ENCODE results near the gene TMEM59. TPM values are rescaled to one million over a fixed set of nuclear protein-coding genes. Genes with fewer than 3 reads are reported as not detected.
"Not testable (repeated sequence)": the region's sequence is repeated elsewhere in the genome, so short reads cannot be mapped to it uniquely, and the experiment has no call there.

Gene TMEM59
- total RNA-seq, 1 experiment from 2014 or later = 239 TPM

GRCh38 chr1:54004481-54005049, 48.4 kb downstream of the TMEM59 start:
- intact Hi-C loops (cut with micrococcal nuclease; ENCODE audit: unreplicated experiment) = no loop called here
- no TSS peak for BruUV-seq (replicated peaks)
- no peak overlapping the region for H3K4me3 ChIP-seq
- H3F3A ChIP-seq (ENCODE audit: insufficient read depth, low read depth) = no peaks in the 10 kb centered on the region
- no peaks in the 10 kb centered on the region for H3K27me3 ChIP-seq (ENCODE audit: insufficient read depth, low read depth)
- H3K36me3 ChIP-seq (ENCODE audit: low read depth) = no peaks in the 10 kb centered on the region
- H4K20me1 ChIP-seq (ENCODE audit: insufficient read depth) = no peaks in the 10 kb centered on the region
- H3K79me2 ChIP-seq (ENCODE audit: low read depth) = no peaks in the 10 kb centered on the region
- no peak overlapping the region for H2AFZ ChIP-seq
- CTCF ChIA-PET = no interaction called here
- no peak for DNase-seq
- no peaks in the 10 kb centered on the region for H3K9me2 ChIP-seq (ENCODE audit: insufficient read depth)
- no peaks in the 10 kb centered on the region for H3K4me1 ChIP-seq (replicated peaks; ENCODE audit: insufficient read depth)
- H3K4me2 ChIP-seq = no peak overlapping the region
- no peak for TF ChIP-seq EZH2 (IDR thresholded peaks at IDR 0.05; ENCODE audit: low read depth)
- H3K27ac ChIP-seq = no peak overlapping the region
- POLR2A ChIA-PET (ENCODE audit: unreplicated experiment) = no interaction called here
- H3K9me3 ChIP-seq (ENCODE audit: insufficient read depth, low read depth) = no peaks in the 10 kb centered on the region

- intact Hi-C loops (cut with micrococcal nuclease; ENCODE audit: unreplicated experiment); DNase-seq; H3K9me2 ChIP-seq (ENCODE audit: insufficient read depth); CTCF ChIA-PET; POLR2A ChIA-PET (ENCODE audit: unreplicated experiment); BruUV-seq (replicated peaks); H3K4me3 ChIP-seq; H3F3A ChIP-seq (ENCODE audit: insufficient read depth, low read depth); H4K20me1 ChIP-seq (ENCODE audit: insufficient read depth); H3K36me3 ChIP-seq (ENCODE audit: low read depth); H3K4me2 ChIP-seq; H3K27me3 ChIP-seq (ENCODE audit: insufficient read depth, low read depth); H3K4me1 ChIP-seq (replicated peaks; ENCODE audit: insufficient read depth); H3K79me2 ChIP-seq (ENCODE audit: low read depth); H3K27ac ChIP-seq; H3K9me3 ChIP-seq (ENCODE audit: insufficient read depth, low read depth); H2AFZ ChIP-seq: not testable (repeated sequence)
Measured at GRCh38 chr1:54003750-54004480, 49.1 kb downstream of the TMEM59 start.

GRCh38 chr1:54003249-54003646, 49.8 kb downstream of the TMEM59 start:
- intact Hi-C loops (cut with micrococcal nuclease; ENCODE audit: unreplicated experiment) = no loop called here
- H3K4me3 ChIP-seq = no peak overlapping the region
- no peak for TF ChIP-seq CTCF (conservative IDR thresholded peaks at IDR 0.05)
- no peak for TF ChIP-seq EZH2 (IDR thresholded peaks at IDR 0.05; ENCODE audit: low read depth)
- H3K4me1 ChIP-seq (replicated peaks; ENCODE audit: insufficient read depth) = no peaks in the 10 kb centered on the region
- H3F3A ChIP-seq (ENCODE audit: insufficient read depth, low read depth) = no peaks in the 10 kb centered on the region
- no peaks in the 10 kb centered on the region for H3K79me2 ChIP-seq (ENCODE audit: low read depth)
- no peaks in the 10 kb centered on the region for H3K9me3 ChIP-seq (ENCODE audit: insufficient read depth, low read depth)
- no peaks in the 10 kb centered on the region for H3K9me2 ChIP-seq (ENCODE audit: insufficient read depth)
- no peak overlapping the region for H3K27ac ChIP-seq
- no peak overlapping the region for H2AFZ ChIP-seq
- no peak overlapping the region for H3K4me2 ChIP-seq
- CTCF ChIA-PET = no interaction called here
- H3K27me3 ChIP-seq (ENCODE audit: insufficient read depth, low read depth) = no peaks in the 10 kb centered on the region
- no TSS peak for BruUV-seq (replicated peaks)
- no peak for DNase-seq
- POLR2A ChIA-PET (ENCODE audit: unreplicated experiment) = no interaction called here
- H3K36me3 ChIP-seq (ENCODE audit: low read depth) = no peaks in the 10 kb centered on the region
- no peaks in the 10 kb centered on the region for H4K20me1 ChIP-seq (ENCODE audit: insufficient read depth)

GRCh38 chr1:54002544-54003248, 50.3 kb downstream of the TMEM59 start:
- no peak overlapping the region for H2AFZ ChIP-seq
- H3F3A ChIP-seq (ENCODE audit: insufficient read depth, low read depth) = no peaks in the 10 kb centered on the region
- no peak overlapping the region for H3K4me2 ChIP-seq
- H3K36me3 ChIP-seq (ENCODE audit: low read depth) = no peaks in the 10 kb centered on the region
- no TSS peak for BruUV-seq (replicated peaks)
- CTCF ChIA-PET = no interaction called here
- H3K9me2 ChIP-seq (ENCODE audit: insufficient read depth) = no peaks in the 10 kb centered on the region
- no peaks in the 10 kb centered on the region for H3K79me2 ChIP-seq (ENCODE audit: low read depth)
- POLR2A ChIA-PET (ENCODE audit: unreplicated experiment) = no interaction called here
- H3K4me1 ChIP-seq (replicated peaks; ENCODE audit: insufficient read depth) = no peaks in the 10 kb centered on the region
- H3K4me3 ChIP-seq = no peak overlapping the region
- no peaks in the 10 kb centered on the region for H3K27me3 ChIP-seq (ENCODE audit: insufficient read depth, low read depth)
- no peaks in the 10 kb centered on the region for H3K9me3 ChIP-seq (ENCODE audit: insufficient read depth, low read depth)
- no peak for DNase-seq
- TF ChIP-seq EZH2 (IDR thresholded peaks at IDR 0.05; ENCODE audit: low read depth) (no peak), CTCF (conservative IDR thresholded peaks at IDR 0.05) (no peak)
- no peaks in the 10 kb centered on the region for H4K20me1 ChIP-seq (ENCODE audit: insufficient read depth)
- intact Hi-C loops (cut with micrococcal nuclease; ENCODE audit: unreplicated experiment) = no loop called here
- H3K27ac ChIP-seq = no peak overlapping the region

All from PC-9 (cell line).